ENCODE results near the gene HPS5. TPM values are rescaled to one million over a fixed set of nuclear protein-coding genes. Genes with fewer than 3 reads are reported as not detected.

The HPS5 gene
- total RNA-seq, 1 donor from 2014 or later = 15.1 TPM

GRCh38 chr11:18233912-18234311 is 88.0 kb downstream of the HPS5 start:
- no peaks in the 10 kb centered on the region for H3K36me3 ChIP-seq (ENCODE audit: control insufficient read depth, insufficient read depth, low read length)
- no peak for DNase-seq (ENCODE audit: low read depth)
- TF ChIP-seq, protein P1, sequence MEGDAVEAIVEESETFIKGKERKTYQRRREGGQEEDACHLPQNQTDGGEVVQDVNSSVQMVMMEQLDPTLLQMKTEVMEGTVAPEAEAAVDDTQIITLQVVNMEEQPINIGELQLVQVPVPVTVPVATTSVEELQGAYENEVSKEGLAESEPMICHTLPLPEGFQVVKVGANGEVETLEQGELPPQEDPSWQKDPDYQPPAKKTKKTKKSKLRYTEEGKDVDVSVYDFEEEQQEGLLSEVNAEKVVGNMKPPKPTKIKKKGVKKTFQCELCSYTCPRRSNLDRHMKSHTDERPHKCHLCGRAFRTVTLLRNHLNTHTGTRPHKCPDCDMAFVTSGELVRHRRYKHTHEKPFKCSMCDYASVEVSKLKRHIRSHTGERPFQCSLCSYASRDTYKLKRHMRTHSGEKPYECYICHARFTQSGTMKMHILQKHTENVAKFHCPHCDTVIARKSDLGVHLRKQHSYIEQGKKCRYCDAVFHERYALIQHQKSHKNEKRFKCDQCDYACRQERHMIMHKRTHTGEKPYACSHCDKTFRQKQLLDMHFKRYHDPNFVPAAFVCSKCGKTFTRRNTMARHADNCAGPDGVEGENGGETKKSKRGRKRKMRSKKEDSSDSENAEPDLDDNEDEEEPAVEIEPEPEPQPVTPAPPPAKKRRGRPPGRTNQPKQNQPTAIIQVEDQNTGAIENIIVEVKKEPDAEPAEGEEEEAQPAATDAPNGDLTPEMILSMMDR (IDR thresholded peaks at IDR 0.05; ENCODE audit: insufficient read depth, low read length, poor library complexity, severe bottlenecking) = no peak
- no peak overlapping the region for H3K4me3 ChIP-seq (ENCODE audit: low read depth, low read length)
- no peaks in the 10 kb centered on the region for H3K27me3 ChIP-seq (ENCODE audit: control insufficient read depth, insufficient read depth, low read length)

DNA sequence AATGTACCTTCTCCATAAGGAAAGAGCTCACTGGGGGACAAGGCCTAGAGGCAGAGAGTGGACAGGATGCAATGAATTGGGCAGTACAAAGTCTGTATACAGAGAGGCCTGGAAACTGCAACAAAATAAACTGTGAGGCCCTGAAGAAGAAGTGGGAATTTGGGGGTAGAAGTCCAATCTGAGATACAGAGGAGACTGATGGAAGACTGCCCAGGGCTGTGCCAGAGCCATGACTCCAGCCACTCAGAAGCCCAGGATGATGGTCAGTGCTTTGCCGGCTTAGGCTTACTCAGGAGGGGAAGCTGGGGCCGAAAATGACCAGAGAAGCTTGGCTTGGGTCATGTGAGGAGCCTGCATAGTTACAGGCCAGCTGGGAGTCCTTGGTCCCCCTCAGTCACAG is 91.1 kb downstream of the HPS5 start:
- no peak for DNase-seq (ENCODE audit: low read depth)
- H3K4me3 ChIP-seq (ENCODE audit: low read depth, low read length) = no peak overlapping the region
- H3K36me3 ChIP-seq (ENCODE audit: control insufficient read depth, insufficient read depth, low read length) = no peaks in the 10 kb centered on the region
- no peaks in the 10 kb centered on the region for H3K27me3 ChIP-seq (ENCODE audit: control insufficient read depth, insufficient read depth, low read length)
- TF ChIP-seq, protein P1 (IDR thresholded peaks at IDR 0.05; ENCODE audit: insufficient read depth, low read length, poor library complexity, severe bottlenecking) = no peak

DNA sequence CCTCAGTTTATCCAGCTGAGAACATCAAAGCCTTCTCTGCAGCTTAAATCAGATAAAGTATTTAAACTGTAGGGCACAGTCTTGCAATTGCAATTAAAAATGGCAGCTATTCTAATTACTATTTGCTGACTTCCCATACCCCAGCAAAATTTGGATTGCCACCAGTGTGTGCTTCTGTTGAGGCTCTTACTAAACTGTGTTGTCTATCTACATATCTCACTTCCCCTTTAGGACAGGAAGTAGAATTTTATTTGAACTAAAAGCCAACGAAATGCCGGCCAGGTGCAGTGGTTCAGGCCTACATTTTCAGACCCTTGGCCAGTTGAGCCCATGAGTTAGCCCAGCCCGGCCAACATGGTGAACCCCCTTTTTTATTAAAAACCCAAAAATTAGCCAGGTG is 92.4 kb downstream of the HPS5 start:
- TF ChIP-seq, protein P1 (IDR thresholded peaks at IDR 0.05; ENCODE audit: insufficient read depth, low read length, poor library complexity, severe bottlenecking) = no peak

More for the DNA sequence above, 92.4 kb downstream of the HPS5 start:
- no peak for DNase-seq (ENCODE audit: low read depth)
- H3K36me3 ChIP-seq (ENCODE audit: control insufficient read depth, insufficient read depth, low read length) = no peaks in the 10 kb centered on the region
- H3K27me3 ChIP-seq (ENCODE audit: control insufficient read depth, insufficient read depth, low read length) = no peaks in the 10 kb centered on the region
- H3K4me3 ChIP-seq (ENCODE audit: low read depth, low read length) = no peak overlapping the region

Other genes with a start within 250 kb of the HPS5 start
- 14.7 and 17.7 TPM in 2 replicates for gene SAAL1, start 216.1 kb downstream of the HPS5 start, total RNA-seq
- not detected in 2 replicates for gene MRGPRX3, start 189.6 kb downstream of the HPS5 start, total RNA-seq
- not detected in 2 replicates for gene MRGPRX4, start 149.3 kb downstream of the HPS5 start, total RNA-seq
- 1.3 TPM in 1 of 2 replicates, not detected in the other for gene SAA4, start 85.3 kb downstream of the HPS5 start, total RNA-seq
- gene SAA2, start 73.5 kb downstream of the HPS5 start, total RNA-seq = 2.2 and 8.0 TPM in 2 replicates
- 2.8 and 5.8 TPM in 2 replicates for gene SAA1, start 55.9 kb downstream of the HPS5 start, total RNA-seq
- gene GTF2H1, start 427 bp upstream of the HPS5 start, total RNA-seq = 57.2 and 58.5 TPM in 2 replicates
- 269 and 279 TPM in 2 replicates for gene LDHA, start 72.4 kb upstream of the HPS5 start, total RNA-seq
- gene LDHC, start 90.2 kb upstream of the HPS5 start, total RNA-seq = 0.82 and 2.6 TPM in 2 replicates
- not detected in 2 replicates for gene LDHAL6A, start 133.7 kb upstream of the HPS5 start, total RNA-seq
- 131 and 180 TPM in 2 replicates for gene TSG101, start 204.8 kb upstream of the HPS5 start, total RNA-seq